GM12878 (cell line): ENCODE data around the gene DPH1. TPM values are rescaled to one million over a fixed set of nuclear protein-coding genes. Genes with fewer than 3 reads are reported as not detected.

ENCODE experiments used
- ATAC-seq: fragments of 200-7000 bp; cut with Tn5 transposase; 3 replicates; pipeline ENCODE4 v1.9.1; 2020; ENCODE audit warnings: mild to moderate bottlenecking, moderate library complexity
- BruUV-seq: library from RNA; stranded (reverse); fragments of 400-500 nt; replicated peaks from 2 replicates; lab custom pipeline; 2021; lab: Mats Ljungman, UMichigan
- CTCF ChIA-PET: fragments of 300-600 bp; sonication (Branson Sonifier 250); formaldehyde crosslinking; extraction: SDS; loops from one replicate; lab custom pipeline; 2021; ENCODE audit warnings: inconsistent platforms; lab: Yijun Ruan, JAX
- POLR2A ChIA-PET: fragments of 350-600 bp; formaldehyde crosslinking; extraction: SDS; loops from one replicate; lab custom pipeline; 2021; ENCODE audit warnings: inconsistent platforms; lab: Charles Lee
- RAD21 ChIA-PET: fragments of 300-600 bp; sonication (Branson Sonifier 250); formaldehyde crosslinking; loops from one replicate; lab custom pipeline; 2023; ENCODE audit warnings: antibody characterized with exemption; ENCODE audit not compliant: unreplicated experiment; lab: Charles Lee
- SMC1A ChIA-PET: fragments of 300-600 bp; sonication (Branson Sonifier 250); formaldehyde crosslinking; loops from one replicate; lab custom pipeline; 2023; ENCODE audit not compliant: unreplicated experiment, uncharacterized antibody; lab: Charles Lee
- DNase-seq: peaks from one replicate; pipeline ENCODE4 v3.0.0-alpha.2; 2011; ENCODE audit warnings: low read depth, low spot score
- FAIRE-seq: peaks from 3 replicates; lab custom pipeline; 2011; peaks lifted over from hg19 to GRCh38; lab: Jason Lieb, UNC
- H2AFZ ChIP-seq: 2 replicates; pipeline ENCODE4 v1.6.0; 2011; ENCODE audit warnings: low read depth, low read length, control low read depth; ENCODE audit not compliant: control insufficient read depth
- H3K27ac ChIP-seq: 2 replicates; pipeline ENCODE4 v1.5.1; 2011; ENCODE audit warnings: control low read depth; ENCODE audit not compliant: control insufficient read depth, insufficient read depth
- H3K27me3 ChIP-seq, 2 experiments: replicated peaks in 1 of 2; 2 replicates each; pipeline versions ENCODE4 v1.6.0 to v1.6.1; 2011; ENCODE audit warnings: low read length in 1 of 2; ENCODE audit not compliant: control insufficient read depth in 2 of 2, insufficient read depth in 2 of 2
- H3K36me3 ChIP-seq, 2 experiments: 2 replicates each; pipeline ENCODE4 v1.5.1; 2011; ENCODE audit warnings: low read length in 1 of 2; ENCODE audit not compliant: control insufficient read depth in 2 of 2, insufficient read depth in 2 of 2
- H3K4me1 ChIP-seq: 2 replicates; pipeline ENCODE4 v1.6.1; 2011; ENCODE audit warnings: mild to moderate bottlenecking, low read length, moderate library complexity, mixed read lengths; ENCODE audit not compliant: control insufficient read depth, insufficient read depth
- H3K4me2 ChIP-seq: 2 replicates; pipeline ENCODE4 v1.6.0; 2011; ENCODE audit warnings: control low read depth; ENCODE audit not compliant: control insufficient read depth, insufficient read depth
- H3K4me3 ChIP-seq: fragments of 200-600 bp; sonication (generic); 2 replicates; pipeline ENCODE4 v1.5.1; 2016
- H3K79me2 ChIP-seq: 2 replicates; pipeline ENCODE4 v1.6.0; 2011; ENCODE audit warnings: low read length; ENCODE audit not compliant: control insufficient read depth, insufficient read depth
- H3K9ac ChIP-seq: 2 replicates; pipeline ENCODE4 v1.8.0; 2011; ENCODE audit warnings: low read length, control low read depth, mixed read lengths; ENCODE audit not compliant: control insufficient read depth, insufficient read depth
- H3K9me3 ChIP-seq: replicated peaks from 3 replicates; pipeline ENCODE4 v1.5.1; 2011; ENCODE audit warnings: mild to moderate bottlenecking, low read length; ENCODE audit not compliant: control insufficient read depth, insufficient read depth
- H4K20me1 ChIP-seq: 2 replicates; pipeline ENCODE4 v1.6.0; 2011; ENCODE audit not compliant: control insufficient read depth, insufficient read depth
- CHD4 ChIP-seq: fragments of 200-600 bp; sonication (generic); IDR thresholded peaks from 2 replicates; pipeline ENCODE4 v1.6.1; 2016; ENCODE audit warnings: mild to moderate bottlenecking
- ESRRA ChIP-seq: IDR thresholded peaks from 2 replicates; pipeline ENCODE4 v1.6.1; 2012; ENCODE audit warnings: mild to moderate bottlenecking, low read length, improper control_type of control experiment
- SPI1 ChIP-seq: IDR thresholded peaks from 2 replicates; pipeline ENCODE4 v1.6.1; 2011; ENCODE audit warnings: low read depth, mild to moderate bottlenecking, low read length, moderate library complexity, borderline replicate concordance; ENCODE audit not compliant: insufficient read depth
- SREBF1 ChIP-seq: IDR thresholded peaks from 2 replicates; pipeline ENCODE4 v1.6.1; 2012; ENCODE audit warnings: mild to moderate bottlenecking, low read length
- TBL1XR1 ChIP-seq: IDR thresholded peaks from 2 replicates; pipeline ENCODE4 v1.6.1; 2012; ENCODE audit warnings: low read depth, low read length, improper control_type of control experiment
- WRNIP1 ChIP-seq: IDR thresholded peaks from 2 replicates; pipeline ENCODE4 v1.6.1; 2011; ENCODE audit warnings: low read depth, low read length, improper control_type of control experiment, borderline replicate concordance
- WGBS: methylation state at CpG from one replicate; pipeline ENCODE4 v1.1.6; 2016; ENCODE audit warnings: low lambda C conversion rate; ENCODE audit not compliant: insufficient replicate concordance, insufficient coverage; ENCODE audit errors: missing lambda C conversion rate; 5-methylcytosine and 5-hydroxymethylcytosine counted together
- in situ Hi-C: fragments of 300-500 bp; cut with MboI; formaldehyde crosslinking; loops from 9 replicates; pipeline ENCODE4 v1.14.3; 2018; ENCODE audit warnings: mixed read lengths
- intact Hi-C: fragments of 100-400 bp; cut with micrococcal nuclease; formaldehyde crosslinking; loops from one replicate; pipeline ENCODE4 v1.14.2; 2022; ENCODE audit not compliant: unreplicated experiment
- polyA plus RNA-seq, 11 experiments: library from polyadenylated mRNA; depleted of rRNA in 4 of 11; unstranded in 6 of 11; stranded (reverse) in 5 of 11; fragments of >200 nt; fragmentation: Nextera tagmentation in 4 of 11; fragmentation: Illumina TruSeq in 1 of 11; extraction: Ambion mirVana in 4 of 11; extraction: Trizol in 1 of 11; gene quantifications; 1 replicate in 1 of 11; 2 replicates in 10 of 11; pipeline versions ENCODE4 v1.2.1 to v1.2.3, GENCODE V29; 2011 to 2016; ENCODE audit warnings: inconsistent platforms in 2 of 11, missing spikeins in 2 of 11, low read depth in 1 of 11
- total RNA-seq, 4 experiments: library from RNA; depleted of rRNA in 3 of 4; stranded (reverse); fragments of >200 nt in 3 of 4; fragmentation: Illumina TruSeq in 1 of 4; extraction: Trizol in 1 of 4; gene quantifications; 2 replicates each; pipeline versions ENCODE4 v1.2.1 to v1.2.3, GENCODE V29; 2013 to 2021
- TF ChIP-seq, protein P1 (sequence below): fragments of 450-650 bp; IDR thresholded peaks from 2 replicates; pipeline ENCODE4 v1.6.1; 2016; ENCODE audit warnings: mild to moderate bottlenecking
- TF ChIP-seq, protein P2 (sequence below): IDR thresholded peaks from 2 replicates; pipeline ENCODE4 v1.6.1; 2012; ENCODE audit warnings: low read depth, low read length, improper control_type of control experiment

The DPH1 gene
- total and polyA plus RNA-seq, 10 of the 15 experiments (the other 5 are each of a cell fraction or from before 2014, with no cell fraction given): 0.29 to 33.6 (median 20.2) TPM

DNA sequence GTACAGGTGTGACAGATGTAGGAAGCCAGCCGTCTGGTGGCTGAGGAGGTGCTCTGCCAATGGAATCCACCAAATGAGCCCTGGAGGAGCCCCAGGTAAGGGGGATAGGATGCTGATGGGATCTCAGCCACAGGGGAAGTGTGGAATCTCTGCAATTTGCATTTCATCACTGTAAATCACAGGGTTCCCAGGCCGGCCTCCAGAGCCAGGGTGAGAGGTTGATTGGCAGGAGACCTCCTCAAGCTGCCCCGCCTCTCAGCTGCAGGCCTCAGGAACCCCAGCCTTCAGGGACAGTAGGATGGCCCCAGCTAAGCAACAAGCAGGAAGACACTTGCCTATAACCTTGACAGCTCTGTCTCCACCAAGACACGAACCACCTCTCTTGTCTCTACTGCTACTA is 44.3 kb upstream of the DPH1 start:
- in situ Hi-C loops (no loop called here), intact Hi-C loops (no loop called here)
- 9% methylated on average over 4 of the region's 4 CpGs for WGBS
- no peak overlapping the region for H2AFZ ChIP-seq
- ATAC-seq: no peak
- RAD21 ChIA-PET: no interaction called here
- no peaks in the 10 kb centered on the region for H4K20me1 ChIP-seq
- no peak for DNase-seq
- no peak overlapping the region for H3K4me2 ChIP-seq
- no peaks in the 10 kb centered on the region for H3K4me1 ChIP-seq
- H3K27me3 ChIP-seq: no peaks in the 10 kb centered on the region; a peak in 1 of 4 replicates
- no peak overlapping the region for H3K9ac ChIP-seq
- H3K27ac ChIP-seq: no peak overlapping the region
- no peak overlapping the region for H3K4me3 ChIP-seq
- SMC1A ChIA-PET: no interaction called here
- POLR2A ChIA-PET: no interaction called here
- no peaks in the 10 kb centered on the region for H3K36me3 ChIP-seq
- no TSS peak for BruUV-seq
- no peaks in the 10 kb centered on the region for H3K9me3 ChIP-seq
- no peaks in the 10 kb centered on the region for H3K79me2 ChIP-seq
- CTCF ChIA-PET: no interaction called here
- FAIRE-seq: no peak
- TF ChIP-seq CHD4 (no peak), ESRRA (no peak), SREBF1 (no peak), SPI1 (no peak), TBL1XR1 (no peak), WRNIP1 (no peak)
- TF ChIP-seq, protein P1, sequence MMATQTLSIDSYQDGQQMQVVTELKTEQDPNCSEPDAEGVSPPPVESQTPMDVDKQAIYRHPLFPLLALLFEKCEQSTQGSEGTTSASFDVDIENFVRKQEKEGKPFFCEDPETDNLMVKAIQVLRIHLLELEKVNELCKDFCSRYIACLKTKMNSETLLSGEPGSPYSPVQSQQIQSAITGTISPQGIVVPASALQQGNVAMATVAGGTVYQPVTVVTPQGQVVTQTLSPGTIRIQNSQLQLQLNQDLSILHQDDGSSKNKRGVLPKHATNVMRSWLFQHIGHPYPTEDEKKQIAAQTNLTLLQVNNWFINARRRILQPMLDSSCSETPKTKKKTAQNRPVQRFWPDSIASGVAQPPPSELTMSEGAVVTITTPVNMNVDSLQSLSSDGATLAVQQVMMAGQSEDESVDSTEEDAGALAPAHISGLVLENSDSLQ: no peak
- TF ChIP-seq, protein P2, sequence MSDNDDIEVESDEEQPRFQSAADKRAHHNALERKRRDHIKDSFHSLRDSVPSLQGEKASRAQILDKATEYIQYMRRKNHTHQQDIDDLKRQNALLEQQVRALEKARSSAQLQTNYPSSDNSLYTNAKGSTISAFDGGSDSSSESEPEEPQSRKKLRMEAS: no peak
